Middle frontal gyrus (tissue), 1 donor: ENCODE results near the gene NME4.
"Not testable (repeated sequence)": the region's sequence is repeated elsewhere in the genome, so short reads cannot be mapped to it uniquely, and the experiment has no call there.

Experiments
- DNase-seq: peaks from one replicate; pipeline ENCODE4 v3.0.0-alpha.2; 2015; ENCODE audit warnings: low spot score; ENCODE audit errors: extremely low spot score

NME4 gene

GRCh38 chr16:397736-398332, 835 bp downstream of the NME4 start:
- no peak for DNase-seq

DNA sequence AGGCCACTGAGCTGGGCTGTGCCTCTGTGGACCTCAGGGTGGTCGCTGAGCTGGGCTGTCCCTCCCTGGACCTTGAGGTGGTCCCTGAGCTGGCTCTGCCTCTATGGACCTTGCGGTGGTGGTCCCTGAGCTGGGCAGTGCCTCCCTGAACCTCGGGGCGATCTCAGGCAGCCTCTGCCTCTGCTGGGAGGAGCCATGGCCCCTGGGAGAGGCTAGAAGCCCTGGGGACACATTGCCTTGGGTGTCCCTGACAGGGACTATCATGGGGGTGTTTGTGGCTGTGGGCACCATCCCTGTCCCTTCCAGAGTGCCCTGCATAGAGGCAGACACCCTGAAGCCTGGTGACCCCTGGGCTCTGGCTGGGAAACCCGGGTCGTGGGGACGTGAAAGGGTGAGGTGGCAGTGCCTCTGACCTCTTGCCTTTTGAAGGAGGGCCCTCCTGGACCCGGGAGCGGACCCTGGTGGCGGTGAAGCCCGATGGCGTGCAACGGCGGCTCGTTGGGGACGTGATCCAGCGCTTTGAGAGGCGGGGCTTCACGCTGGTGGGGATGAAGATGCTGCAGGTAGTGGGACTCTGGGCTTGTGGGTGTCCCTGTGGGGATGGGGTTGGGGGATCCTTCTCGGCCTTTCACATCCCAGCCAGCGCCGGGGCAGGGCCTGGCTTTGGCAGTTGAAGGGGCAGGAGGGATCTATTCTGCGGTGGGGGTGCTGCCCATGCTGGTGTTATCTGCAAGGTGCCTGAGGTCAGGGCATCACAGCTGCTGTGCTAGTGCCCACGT, 1.8 kb downstream of the NME4 start:
- no peak for DNase-seq

DNA sequence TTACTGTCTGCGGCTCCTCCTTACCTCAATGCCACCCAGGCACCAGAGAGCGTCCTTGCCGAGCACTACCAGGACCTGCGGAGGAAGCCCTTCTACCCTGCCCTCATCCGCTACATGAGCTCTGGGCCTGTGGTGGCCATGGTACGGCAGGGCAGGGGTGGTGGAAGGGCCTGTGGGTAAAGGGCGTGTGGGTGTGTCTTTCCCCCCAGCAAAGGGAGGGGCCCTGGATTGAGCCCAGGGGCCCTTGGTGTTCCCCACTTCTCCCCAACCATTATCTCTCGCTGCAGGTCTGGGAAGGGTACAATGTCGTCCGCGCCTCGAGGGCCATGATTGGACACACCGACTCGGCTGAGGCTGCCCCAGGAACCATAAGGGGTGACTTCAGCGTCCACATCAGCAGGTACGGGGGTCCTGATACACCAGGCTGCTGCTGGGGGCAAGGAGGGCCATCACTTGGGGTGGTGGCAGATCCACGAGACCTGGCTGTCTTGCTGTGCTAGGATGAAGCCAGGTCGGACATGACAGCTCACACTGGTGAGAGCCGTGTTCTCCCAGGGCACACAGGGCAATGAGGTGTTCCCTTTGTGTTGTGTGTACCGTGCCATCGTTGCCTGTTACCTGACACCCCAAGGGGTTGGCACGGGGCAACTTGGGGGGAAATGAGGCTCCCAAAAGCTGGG, 2.5 kb downstream of the NME4 start:
- DNase-seq, result no peak

GRCh38 chr16:400061-400591, 3.1 kb downstream of the NME4 start:
- DNase-seq, result no peak

GRCh38 chr16:401468-402348, 4.7 kb downstream of the NME4 start, which contains the start of gene DECR2:
Gene DECR2, plus strand, starts transcription at chr16:401885. Its CDS starts 79 bp downstream, at chr16:401964.
- DNase-seq, result peak; percentile 78

DNA sequence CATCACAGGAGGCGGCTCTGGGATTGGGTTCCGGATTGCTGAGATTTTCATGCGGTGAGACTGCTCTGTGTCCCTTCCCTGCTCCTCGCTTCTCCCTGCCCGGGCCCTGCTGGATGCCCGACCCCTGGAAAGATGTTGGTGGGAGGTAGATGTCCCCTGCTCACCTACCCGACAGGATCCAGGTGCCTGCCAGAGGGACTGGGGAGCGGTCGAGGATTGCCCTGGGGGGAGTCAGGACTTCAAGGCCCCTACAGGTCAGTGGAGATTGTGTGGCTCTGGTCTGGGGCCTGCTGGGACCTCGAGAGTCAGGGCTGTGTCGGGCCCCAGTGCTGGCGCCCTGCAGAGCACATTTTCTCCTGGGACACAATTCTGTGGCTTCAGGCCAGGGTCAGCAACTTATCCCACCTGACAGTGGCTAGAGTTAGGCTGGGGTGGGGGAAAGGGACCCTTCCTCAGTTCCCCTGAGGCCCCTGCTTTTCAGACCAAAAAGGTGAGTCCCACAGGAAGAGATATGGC, 8.0 kb downstream of the NME4 start:
- no peak for DNase-seq

GRCh38 chr16:405548-406506, 8.8 kb downstream of the NME4 start:
- no peak for DNase-seq

DNA sequence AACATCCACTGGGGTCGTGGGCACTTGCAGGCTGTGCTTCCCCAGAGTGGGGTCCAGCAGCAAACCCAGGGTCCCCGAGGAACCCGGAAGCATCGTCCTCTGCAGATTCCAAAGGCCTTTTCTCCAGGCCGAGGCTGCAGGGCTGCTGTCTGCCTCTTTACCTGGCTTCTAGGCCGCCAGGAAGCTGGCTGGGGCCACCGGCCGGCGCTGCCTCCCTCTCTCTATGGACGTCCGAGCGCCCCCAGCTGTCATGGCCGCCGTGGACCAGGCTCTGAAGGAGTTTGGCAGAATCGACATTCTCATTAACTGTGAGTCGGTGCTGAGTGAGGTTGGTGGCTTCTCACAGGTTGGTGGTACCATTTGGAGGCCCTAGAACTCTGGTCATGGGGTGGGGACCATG, 10.3 kb downstream of the NME4 start:
- DNase-seq, result no peak

GRCh38 chr16:410516-411178, 13.6 kb downstream of the NME4 start:
- DNase-seq, result no peak

- no peak for DNase-seq
These were observed 14.7 kb downstream of the NME4 start for GRCh38 chr16:411576-412265.

GRCh38 chr16:414395-415169, 17.6 kb downstream of the NME4 start:
- DNase-seq, result no peak

GRCh38 chr16:415170-415498, 18.1 kb downstream of the NME4 start:
- DNase-seq, result not testable (repeated sequence)

DNA sequence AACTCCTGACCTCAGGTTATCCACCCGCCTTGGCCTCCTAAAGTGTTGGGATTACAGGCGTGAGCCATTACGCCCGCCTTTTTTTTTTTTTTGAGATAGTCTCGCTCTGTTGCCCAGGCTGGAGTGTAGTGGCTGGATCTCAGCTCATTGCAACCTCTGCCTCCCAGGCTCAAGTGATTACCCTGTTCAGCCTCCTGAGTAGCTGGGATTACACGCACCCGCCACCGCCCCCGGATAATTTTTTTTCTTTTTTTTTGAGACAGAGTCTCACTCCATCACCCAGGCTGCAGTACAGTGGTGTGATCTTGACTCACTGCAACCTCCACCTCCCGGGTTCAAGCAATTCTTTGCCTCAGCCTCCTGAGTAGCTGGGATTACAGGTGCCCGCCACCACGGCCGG, 25.2 kb downstream of the NME4 start:
- DNase-seq, result not testable (repeated sequence)

DNA sequence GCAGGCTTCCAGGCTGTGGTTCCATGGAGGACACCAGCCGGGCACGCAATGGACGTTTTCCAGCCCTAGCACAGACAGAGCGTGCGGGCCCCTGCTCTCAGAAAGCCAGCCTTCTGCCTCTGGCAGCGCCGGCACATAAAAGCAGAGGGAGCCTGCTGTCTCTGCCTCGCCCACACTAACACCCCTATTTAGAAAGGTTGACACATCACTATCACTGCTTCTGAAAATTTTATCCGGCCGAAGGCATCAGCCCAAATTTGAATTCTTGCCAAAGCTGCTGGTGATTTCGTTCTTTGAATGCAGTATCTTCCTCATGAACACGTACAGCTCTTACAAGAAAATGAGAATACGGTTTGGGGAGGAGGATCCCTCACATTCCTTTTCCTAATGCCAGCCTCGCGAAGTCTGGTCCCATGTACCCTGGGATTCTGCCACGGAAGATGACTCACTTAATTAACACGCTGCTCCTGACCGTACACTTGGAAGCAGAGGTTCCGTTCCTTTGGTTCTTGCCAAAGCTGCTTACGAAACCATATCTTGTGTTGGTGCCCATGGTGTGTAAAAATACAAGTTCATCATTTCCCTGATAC, 27.1 kb downstream of the NME4 start:
- peak; percentile 53 for DNase-seq

- DNase-seq, result no peak
These were observed 27.7 kb downstream of the NME4 start for GRCh38 chr16:424623-425081.

GRCh38 chr16:425082-425718, 28.2 kb downstream of the NME4 start, which contains the start of gene RAB11FIP3:
Gene RAB11FIP3, plus strand, starts transcription at chr16:425649. Its CDS starts 358 bp downstream, at chr16:426007.
- peak; percentile 80 for DNase-seq

GRCh38 chr16:425740-426114, 28.7 kb downstream of the NME4 start:
- no peak for DNase-seq
